CD14-positive monocyte (primary cell): ENCODE data around the gene TRIM69. TPM values are rescaled to one million over a fixed set of nuclear protein-coding genes. Genes with fewer than 3 reads are reported as not detected.
A peak's percentile ranks its signal among the peaks of the same experiment; 100 is the strongest.

Source experiments
- DNase-seq, 3 donors: peaks; one replicate each; pipeline ENCODE4 v3.0.0-alpha.2; 2011 to 2022
- H2AFZ ChIP-seq: 2 replicates; pipeline ENCODE4 v1.6.0; 2012; ENCODE audit warnings: mild to moderate bottlenecking, low read depth, low read length, inconsistent platforms; ENCODE audit not compliant: insufficient read depth, poor library complexity, severe bottlenecking
- H3K27ac ChIP-seq, 2 donors: 1 replicate in 1 of 2; 2 replicates in 1 of 2; pipeline ENCODE4 v1.5.1; 2012 to 2013; ENCODE audit warnings: low read length in 2 of 2, control low read depth in 1 of 2, inconsistent platforms in 1 of 2, low read depth in 1 of 2, mild to moderate bottlenecking in 1 of 2
- H3K27me3 ChIP-seq, 2 donors: one replicate each; pipeline versions ENCODE4 v1.6.0 to v1.6.1; 2011 to 2013; ENCODE audit warnings: low read length in 2 of 2; ENCODE audit not compliant: control insufficient read depth in 2 of 2, insufficient read depth in 2 of 2
- H3K36me3 ChIP-seq, 2 donors: replicated peaks in 1 of 2; 1 replicate in 1 of 2; 2 replicates in 1 of 2; pipeline versions ENCODE4 v1.5.1 to v1.6.1; 2012 to 2013; ENCODE audit warnings: low read length in 2 of 2, control low read depth in 1 of 2, inconsistent platforms in 1 of 2, mild to moderate bottlenecking in 1 of 2; ENCODE audit not compliant: insufficient read depth in 2 of 2, control insufficient read depth in 1 of 2
- H3K4me1 ChIP-seq, 2 donors: 1 replicate in 1 of 2; 2 replicates in 1 of 2; pipeline versions ENCODE4 v1.5.1 to v1.6.1; 2012 to 2013; ENCODE audit warnings: low read length in 2 of 2, control low read depth in 1 of 2, inconsistent platforms in 1 of 2, mild to moderate bottlenecking in 1 of 2, moderate library complexity in 1 of 2; ENCODE audit not compliant: insufficient read depth in 2 of 2, control insufficient read depth in 1 of 2
- H3K4me2 ChIP-seq: replicated peaks from 2 replicates; pipeline ENCODE3; 2012; ENCODE audit warnings: low read length, moderate library complexity, mild to moderate bottlenecking; ENCODE audit not compliant: poor library complexity, severe bottlenecking; ENCODE audit errors: extremely low read depth
- H3K4me3 ChIP-seq, 3 experiments: fragments of 200-600 bp in 1 of 3; sonication (generic) in 1 of 3; replicated peaks in 1 of 3; 1 replicate in 2 of 3; 2 replicates in 1 of 3; pipeline ENCODE4 v1.5.1; 2011 to 2013; ENCODE audit warnings: low read length in 3 of 3, mild to moderate bottlenecking in 3 of 3, control low read depth in 2 of 3, low read depth in 2 of 3, inconsistent platforms in 1 of 3, moderate library complexity in 1 of 3
- H3K79me2 ChIP-seq: 2 replicates; pipeline ENCODE4 v1.6.0; 2012; ENCODE audit warnings: mild to moderate bottlenecking, control low read depth, inconsistent platforms, low read length, moderate library complexity; ENCODE audit not compliant: insufficient read depth
- H3K9ac ChIP-seq: 2 replicates; pipeline ENCODE4 v1.6.0; 2017; ENCODE audit warnings: low read length, mild to moderate bottlenecking; ENCODE audit not compliant: insufficient read depth, poor library complexity, severe bottlenecking
- H3K9me3 ChIP-seq, 2 donors: replicated peaks in 1 of 2; 1 replicate in 1 of 2; 2 replicates in 1 of 2; pipeline versions ENCODE4 v1.5.1 to v1.6.1; 2012 to 2013; ENCODE audit warnings: low read length in 2 of 2, control low read depth in 1 of 2; ENCODE audit not compliant: control insufficient read depth in 1 of 2, insufficient read depth in 1 of 2
- H4K20me1 ChIP-seq: 2 replicates; pipeline ENCODE4 v1.6.0; 2012; ENCODE audit warnings: mild to moderate bottlenecking, low read length, control low read depth, moderate library complexity; ENCODE audit not compliant: insufficient read depth
- H3K27ac Mint-ChIP-seq, 7 donors: one replicate each; pipeline ENCODE4 v1.8.0; 2020; ENCODE audit warnings: mild to moderate bottlenecking in 7 of 7, mixed read lengths in 7 of 7, moderate library complexity in 6 of 7, inconsistent platforms in 2 of 7
- H3K27me3 Mint-ChIP-seq, 3 donors: one replicate each; pipeline ENCODE4 v1.8.0; 2021 to 2022; ENCODE audit warnings: low read depth in 3 of 3, mild to moderate bottlenecking in 3 of 3, mixed read lengths in 3 of 3, moderate library complexity in 3 of 3, inconsistent platforms in 1 of 3
- H3K36me3 Mint-ChIP-seq, 2 donors: one replicate each; pipeline ENCODE4 v1.8.0; 2020; ENCODE audit warnings: mixed read lengths in 2 of 2, inconsistent platforms in 1 of 2, mild to moderate bottlenecking in 1 of 2
- H3K4me1 Mint-ChIP-seq: one replicate; pipeline ENCODE4 v1.8.0; 2020; ENCODE audit warnings: mild to moderate bottlenecking, mixed read lengths
- H3K4me3 Mint-ChIP-seq, 2 donors: one replicate each; pipeline ENCODE4 v1.8.0; 2020; ENCODE audit warnings: mild to moderate bottlenecking in 2 of 2, mixed read lengths in 2 of 2, moderate library complexity in 1 of 2
- H3K9me3 Mint-ChIP-seq, 7 donors: one replicate each; pipeline ENCODE4 v1.8.0; 2020 to 2022; ENCODE audit warnings: mixed read lengths in 7 of 7, mild to moderate bottlenecking in 6 of 7, moderate library complexity in 6 of 7, inconsistent platforms in 2 of 7
- CTCF ChIP-seq: fragments of 200-600 bp; IDR thresholded peaks from one replicate; pipeline ENCODE4 v1.8.0; 2022; ENCODE audit warnings: antibody characterized with exemption, mild to moderate bottlenecking
- WGBS: methylation state at CpG from one replicate; pipeline ENCODE4 v1.1.5; 2013; ENCODE audit warnings: missing lambda C conversion rate; ENCODE audit not compliant: insufficient coverage; 5-methylcytosine and 5-hydroxymethylcytosine counted together
- intact Hi-C, 2 donors: fragments of 100-400 bp; cut with micrococcal nuclease; formaldehyde crosslinking; loops; one replicate each; pipeline versions ENCODE4 v1.15.0 to v1.15.1; 2023
- polyA plus RNA-seq, 3 donors: library from polyadenylated mRNA; depleted of rRNA in 1 of 3; unstranded in 2 of 3; stranded (reverse) in 1 of 3; fragments of 300-500 nt in 2 of 3; fragments of >200 nt in 1 of 3; fragmentation: Illumina TruSeq in 2 of 3; gene quantifications; 1 replicate in 2 of 3; 2 replicates in 1 of 3; pipeline ENCODE4 v1.2.3, GENCODE V29; 2012 to 2021

The TRIM69 gene
- polyA plus RNA-seq, 3 donors = 9.4 to 18.2 (median 15.8) TPM

- Mint-ChIP-seq H3K36me3 (peaks cover under 1 to 3% of the 10 kb centered on the region in 2 donors), H3K4me1 (peaks cover 73% of the 10 kb centered on the region), H3K27me3 (peaks cover 0 to 7% (median 0%) of the 10 kb centered on the region in 3 donors), H3K9me3 (peaks cover 0 to 3% (median 0%) of the 10 kb centered on the region in 7 donors), H3K27ac (peak overlapping the region; percentile 99 to 100 (median 100)), H3K4me3 (peak overlapping the region; percentile 86 to 96)
- Histone ChIP-seq H3K36me3 (no peaks in the 10 kb centered on the region), H3K27ac (peak overlapping the region; percentile 94 to 99), H3K4me3 (peak overlapping the region; percentile 40 to 66 (median 57)), H3K27me3 (no peaks in the 10 kb centered on the region), H3K4me1 (peaks cover 77 to 91% of the 10 kb centered on the region in 2 donors), H3K9ac (peak overlapping the region; percentile 59), H3K79me2 (peaks cover 59% of the 10 kb centered on the region), H3K4me2 (peak overlapping the region; percentile 74), H3K9me3 (no peaks in the 10 kb centered on the region), H2AFZ (no peak overlapping the region), H4K20me1 (peaks cover 2% of the 10 kb centered on the region)
- no peak for TF ChIP-seq CTCF
- DNase-seq = peak; percentile 38 to 61 (median 53)
- intact Hi-C loops = loop anchor here in 1 of 2 donors (10.0 kb wide), 1 partner anchor 729 kb away; no protein-coding TSS in a partner anchor
- WGBS = 20% methylated on average over 5 of the region's 7 CpGs
These were observed 10.2 kb upstream of the TRIM69 start for GRCh38 chr15:44726136-44726535.

- 0% methylated on average over 3 of the region's 5 CpGs for WGBS
- peaks cover 7 to 10% of the 10 kb centered on the region in 2 donors for H3K36me3 Mint-ChIP-seq
These were observed 9.5 kb upstream of the TRIM69 start for GRCh38 chr15:44726568-44727484.

More at GRCh38 chr15:44726568-44727484, 9.5 kb upstream of the TRIM69 start:
- H3K79me2 ChIP-seq = peaks cover 64% of the 10 kb centered on the region
- no peak overlapping the region for H2AFZ ChIP-seq
- peak; percentile 90 to 97 (median 95) for DNase-seq
- Mint-ChIP-seq H3K4me3 (peak overlapping the region; percentile 86 to 96), H3K4me1 (peaks cover 72% of the 10 kb centered on the region), H3K9me3 (peaks cover 0 to 3% (median 0%) of the 10 kb centered on the region in 7 donors), H3K27ac (peak overlapping the region; percentile 99 to 100 (median 100)), H3K27me3 (peaks cover 0 to 7% (median 0%) of the 10 kb centered on the region in 3 donors)
- intact Hi-C loops = loop anchor here in 1 of 2 donors (10.0 kb wide), 1 partner anchor 728 kb away; no protein-coding TSS in a partner anchor
- no peaks in the 10 kb centered on the region for H3K27me3 ChIP-seq
- H3K4me1 ChIP-seq = peaks cover 77 to 87% of the 10 kb centered on the region in 2 donors
- peak overlapping the region; percentile 59 for H3K9ac ChIP-seq
- peak overlapping the region; percentile 94 to 99 for H3K27ac ChIP-seq
- H3K36me3 ChIP-seq = peaks cover 0 to 7% of the 10 kb centered on the region in 2 donors
- H4K20me1 ChIP-seq = no peaks in the 10 kb centered on the region
- no peak for TF ChIP-seq CTCF
- no peaks in the 10 kb centered on the region for H3K9me3 ChIP-seq
- peak overlapping the region; percentile 74 for H3K4me2 ChIP-seq
- peak overlapping the region; percentile 40 to 66 (median 57) for H3K4me3 ChIP-seq
